GM19395 (cell line): ENCODE measurements around the gene LANCL1.
"Not testable (repeated sequence)": the region's sequence is repeated elsewhere in the genome, so short reads cannot be mapped to it uniquely, and the experiment has no call there.

Experiments
- ATAC-seq: cut with Tn5 transposase; IDR thresholded peaks from one replicate; pipeline ENCODE4 v1.9.1; 2021; ENCODE audit warnings: mild to moderate bottlenecking, moderate library complexity; ENCODE audit not compliant: unreplicated experiment

LANCL1 gene

DNA sequence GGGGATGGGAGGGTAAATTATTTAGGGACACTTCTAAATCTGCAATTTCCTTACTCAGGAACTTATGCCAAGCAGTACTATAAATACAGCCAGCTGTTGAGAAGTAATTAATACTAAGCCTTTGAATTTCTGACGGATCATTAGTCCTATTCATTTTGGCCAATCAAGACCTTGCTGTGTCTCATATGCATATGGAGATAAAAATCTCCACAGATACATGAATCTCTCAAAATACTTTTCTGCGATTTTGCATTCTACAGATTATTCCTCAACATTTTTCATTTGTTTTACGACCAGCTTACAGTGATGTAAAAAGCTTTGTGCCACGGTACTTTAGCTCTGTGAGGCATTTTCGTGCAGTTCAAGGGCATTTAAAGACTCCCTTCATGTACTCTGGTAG, 16.7 kb downstream of the LANCL1 start:
- peak; percentile 20 for ATAC-seq

DNA sequence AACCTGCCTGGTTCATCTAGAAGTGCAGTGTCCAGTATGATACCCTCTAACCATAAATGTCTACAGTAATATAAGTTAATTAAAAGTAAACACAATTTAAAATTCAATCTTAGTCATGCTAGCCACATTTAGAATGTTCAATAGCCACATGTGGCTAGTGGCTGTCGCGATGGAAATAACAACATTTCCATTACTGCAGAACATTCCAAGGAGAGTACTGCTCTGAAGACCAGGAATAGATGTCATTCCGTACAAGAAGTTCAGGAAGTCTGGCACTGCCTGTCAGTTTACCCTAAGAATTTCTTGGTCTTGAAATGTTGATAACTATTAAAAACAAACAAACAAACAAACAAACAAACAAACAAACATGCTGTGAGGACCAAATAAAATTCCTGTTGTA, 17.2 kb downstream of the LANCL1 start:
- no peak for ATAC-seq

DNA sequence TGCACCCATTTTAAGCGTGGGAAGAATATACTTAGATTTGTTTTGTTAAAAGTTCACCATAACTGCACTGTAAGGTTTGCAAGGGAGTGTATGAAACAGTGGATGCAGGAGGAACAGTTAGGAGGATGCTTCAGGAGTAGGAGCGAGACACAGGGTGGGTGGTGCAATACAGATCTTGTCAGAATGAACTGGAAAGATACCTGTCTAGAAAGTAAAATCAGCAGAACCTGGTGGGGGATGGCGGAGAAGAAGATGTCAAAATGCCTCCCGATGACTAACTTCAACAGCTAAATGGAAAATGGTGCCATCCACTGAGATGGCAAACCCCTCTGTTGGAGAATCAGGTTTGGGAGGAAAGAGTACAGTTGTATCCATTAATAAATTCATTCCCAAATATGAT, 18.2 kb downstream of the LANCL1 start:
- ATAC-seq, result no peak

- no peak for ATAC-seq
Measured at GRCh38 chr2:210456571-210456970, 20.0 kb downstream of the LANCL1 start.

DNA sequence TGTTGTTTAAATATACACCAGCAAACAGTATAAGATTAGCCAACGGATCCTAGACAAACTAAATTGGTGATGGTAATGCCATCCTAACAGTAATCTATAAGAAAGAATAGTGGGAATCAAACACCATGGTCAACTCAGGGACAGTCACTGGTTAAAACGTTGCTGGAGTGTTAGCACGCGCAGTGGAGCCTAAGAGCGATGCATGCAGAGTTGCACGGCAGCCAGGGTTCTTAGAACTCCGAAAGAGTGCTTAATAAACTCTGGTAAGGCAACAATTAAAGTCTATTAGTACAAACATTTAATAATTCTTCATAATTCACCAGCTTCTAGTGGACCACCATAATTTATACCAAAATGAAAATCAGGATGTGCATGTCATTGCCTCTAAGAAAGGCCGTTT, 22.2 kb downstream of the LANCL1 start:
- no peak for ATAC-seq

DNA sequence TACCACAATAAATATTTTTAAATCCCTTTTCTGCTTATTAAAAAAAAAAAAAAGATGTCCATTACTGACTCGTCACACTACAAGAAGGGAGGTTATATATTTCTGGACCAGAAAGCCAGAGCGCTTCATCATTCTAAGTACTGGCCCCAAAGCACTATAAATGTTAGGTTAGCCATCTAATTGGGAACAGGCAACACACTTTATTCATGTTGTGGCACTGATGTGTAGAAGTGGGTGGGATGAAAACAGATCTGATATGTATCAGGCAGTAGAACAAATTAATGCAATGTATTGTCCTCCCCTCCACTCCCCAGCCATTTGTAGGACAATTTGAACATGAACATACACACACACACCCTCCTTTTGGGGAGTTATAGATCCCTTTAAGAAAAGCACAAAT, 24.4 kb downstream of the LANCL1 start:
- no peak for ATAC-seq

DNA sequence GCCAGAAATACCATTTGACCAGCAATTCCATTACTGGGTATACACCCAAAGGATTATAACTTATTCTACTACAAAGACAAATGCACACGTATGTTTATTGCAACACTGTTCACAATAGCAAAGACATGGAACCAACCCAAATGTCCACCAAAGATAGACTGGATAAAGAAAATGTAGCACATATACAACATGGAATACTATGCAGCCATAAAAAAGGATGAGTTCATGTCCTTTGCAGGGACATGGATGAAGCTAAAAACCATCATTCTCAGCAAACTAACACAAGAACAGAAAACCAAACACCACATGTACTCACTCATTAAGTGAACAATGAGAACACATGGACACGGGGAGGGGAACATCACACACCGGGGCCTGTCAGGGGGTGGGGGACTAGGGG, 25.6 kb downstream of the LANCL1 start:
- not testable (repeated sequence) for ATAC-seq

DNA sequence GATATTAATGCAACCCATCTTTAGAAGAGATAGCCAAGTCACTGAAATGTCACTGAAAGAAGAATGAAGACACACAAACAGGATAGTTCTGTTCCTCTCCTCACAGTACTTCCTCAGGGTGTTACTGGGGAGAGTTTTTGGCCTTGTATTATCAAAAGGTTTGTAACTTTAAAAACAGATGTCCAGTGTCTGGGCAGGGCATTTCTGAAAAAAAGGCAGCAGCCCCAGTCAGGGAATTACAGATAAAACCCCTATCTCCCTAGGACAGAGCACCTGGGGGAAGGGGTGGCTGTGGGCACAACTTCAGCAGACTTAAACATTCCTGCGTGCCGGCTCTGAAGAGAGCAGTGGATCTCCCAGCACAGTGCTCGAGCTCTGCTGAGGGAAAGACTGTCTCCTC, 30.8 kb downstream of the LANCL1 start:
- no peak for ATAC-seq

DNA sequence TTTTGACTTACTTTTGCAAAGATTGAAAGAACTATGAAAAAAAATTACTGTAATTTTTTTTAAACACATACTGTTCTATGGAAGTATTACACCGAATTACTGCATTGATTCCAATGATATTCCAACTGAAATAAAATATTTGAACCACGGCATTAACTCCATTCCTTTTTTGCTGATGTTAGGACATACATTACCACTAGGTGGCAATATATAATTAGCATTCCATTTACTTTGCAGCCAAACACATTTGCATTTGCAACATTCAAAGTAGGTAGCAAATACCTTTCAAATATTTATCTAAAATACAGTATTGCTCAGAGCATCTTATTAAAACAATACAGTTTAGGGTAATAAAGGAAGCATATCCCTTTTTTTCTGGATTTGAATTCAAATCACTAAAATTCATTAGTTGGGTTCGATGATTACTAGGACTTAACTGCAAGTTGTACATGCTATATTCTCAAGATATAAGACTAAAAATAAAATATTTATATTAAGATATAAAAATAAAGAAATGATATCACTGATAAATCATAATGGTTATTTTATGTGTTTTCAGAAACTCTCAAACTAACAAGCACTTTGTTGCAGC, 31.3 kb downstream of the LANCL1 start:
- ATAC-seq, result peak; percentile 32

DNA sequence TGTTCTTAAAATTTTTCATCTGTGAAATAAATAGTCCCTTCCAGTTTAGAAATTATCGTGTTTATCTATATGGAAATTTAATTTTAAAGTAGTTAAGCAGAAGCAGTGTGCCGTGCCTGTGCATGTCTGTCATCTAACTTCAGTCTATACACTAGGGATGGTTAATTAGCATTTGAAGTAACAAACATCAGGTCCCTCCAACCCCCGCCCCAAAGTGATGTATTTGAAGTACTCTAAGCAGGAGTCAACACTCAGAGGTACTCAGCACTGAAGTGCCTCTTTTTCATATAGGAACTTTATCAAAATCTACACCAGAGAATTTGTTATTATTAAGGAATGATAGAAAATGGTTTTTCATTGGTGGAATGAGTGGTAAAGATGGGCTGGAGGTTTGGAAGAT, 33.0 kb downstream of the LANCL1 start:
- ATAC-seq, result no peak

GRCh38 chr2:210442878-210443277, 33.7 kb downstream of the LANCL1 start:
- ATAC-seq, result peak; percentile 34

GRCh38 chr2:210442457-210442856, 34.1 kb downstream of the LANCL1 start:
- peak; percentile 85 for ATAC-seq

DNA sequence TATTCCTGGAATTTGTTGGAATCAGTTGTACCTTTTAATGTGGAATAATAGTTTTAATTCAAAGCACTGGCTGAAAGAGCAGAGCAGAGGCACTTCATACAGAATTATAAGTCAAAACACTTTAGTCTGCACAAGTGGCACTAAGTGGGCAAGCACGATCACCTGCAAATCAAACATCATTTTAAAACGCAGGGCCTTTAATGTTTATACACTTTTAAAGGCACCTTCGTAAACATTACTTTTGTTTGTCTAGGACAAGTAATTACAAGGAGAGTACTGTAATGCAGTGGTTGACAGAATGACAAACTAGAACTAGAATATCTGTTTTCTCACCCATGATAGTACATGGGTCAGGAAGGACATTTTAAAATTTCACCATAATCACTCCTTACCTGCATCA, 36.4 kb downstream of the LANCL1 start:
- ATAC-seq, result no peak

GRCh38 chr2:210435439-210435838, 41.1 kb downstream of the LANCL1 start:
- ATAC-seq, result no peak

GRCh38 chr2:210432633-210433032, 43.9 kb downstream of the LANCL1 start:
- no peak for ATAC-seq

- no peak for ATAC-seq
Measured at GRCh38 chr2:210429403-210430137, 47.0 kb downstream of the LANCL1 start.

- ATAC-seq, result no peak
Measured at GRCh38 chr2:210428393-210429179, 48.0 kb downstream of the LANCL1 start.

DNA sequence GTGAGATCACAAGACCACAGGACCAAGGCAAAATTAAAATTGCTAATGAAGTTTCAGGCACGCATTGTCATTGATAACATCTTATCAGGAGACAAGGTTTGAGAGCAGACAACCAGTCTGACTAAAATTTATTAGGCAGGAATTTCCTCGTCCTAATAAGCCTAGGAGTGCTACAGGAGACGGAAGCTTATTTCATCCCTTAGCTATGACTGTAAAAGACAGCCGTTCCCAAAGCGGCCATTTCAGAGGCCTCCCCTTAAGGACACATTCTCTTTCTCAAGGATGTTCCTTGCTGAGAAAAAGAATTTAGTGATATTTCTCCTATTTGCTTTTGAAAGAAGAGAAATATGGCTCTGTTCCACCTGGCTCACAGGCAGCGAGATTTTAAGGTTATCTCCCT, 49.2 kb downstream of the LANCL1 start:
- ATAC-seq, result not testable (repeated sequence)

- ATAC-seq, result no peak
Measured at GRCh38 chr2:210422366-210422765, 54.2 kb downstream of the LANCL1 start.

GRCh38 chr2:210421916-210422315, 54.6 kb downstream of the LANCL1 start:
- ATAC-seq, result no peak

GRCh38 chr2:210412660-210413059, 63.9 kb downstream of the LANCL1 start:
- no peak for ATAC-seq

DNA sequence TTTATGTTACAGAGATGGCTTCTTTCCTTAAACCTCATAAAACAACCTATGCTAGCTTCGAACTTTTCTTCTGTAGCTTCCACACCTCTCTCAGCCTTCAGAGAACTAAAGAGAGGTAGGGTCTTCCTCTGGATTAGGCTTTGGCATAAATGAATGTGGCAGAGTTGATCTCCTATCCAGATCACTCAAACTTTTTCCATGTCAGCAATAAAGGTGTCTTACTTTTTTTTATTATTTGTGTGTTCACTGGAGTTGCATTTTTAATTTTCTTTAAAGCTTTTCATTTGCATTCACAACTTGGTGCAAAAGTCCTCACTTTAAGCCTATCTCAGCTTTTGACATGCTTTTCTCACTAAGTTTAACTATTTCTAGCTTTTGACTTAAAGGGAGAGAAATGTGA, 66.0 kb downstream of the LANCL1 start:
- ATAC-seq, result no peak
